ENCODE measurements around the gene TBC1D21. TPM values are rescaled to one million over a fixed set of nuclear protein-coding genes. Genes with fewer than 3 reads are reported as not detected.

TBC1D21 gene
- total and polyA plus RNA-seq, 2 of the 4 experiments (the other 2 are of a cell fraction), result not detected

GRCh38 chr15:73923488-73924164 is 50.3 kb downstream of the TBC1D21 start:
- Histone ChIP-seq H2BK20ac (ENCODE audit: low read depth, low read length) (peak overlapping the region; percentile 99), H3K18ac (ENCODE audit: low read depth, low read length) (peak overlapping the region; percentile 76), H3K79me1 (ENCODE audit: low read depth in 1 of 2, low read length in 2 of 2) (peaks cover 46 to 76% of the 10 kb centered on the region in 2 experiments), H4K5ac (ENCODE audit: low read depth, low read length) (peak overlapping the region; percentile 81), H3K14ac (replicated peaks; ENCODE audit: low read depth, low read length) (peak overlapping the region; percentile 82), H4K8ac (ENCODE audit: low read depth in 2 of 2, low read length in 2 of 2) (peak overlapping the region; percentile 96 to 98), H3K9me1 (ENCODE audit: insufficient read depth, low read length) (peaks cover 28% of the 10 kb centered on the region), H3K9me3 (ENCODE audit: control insufficient read depth, insufficient read depth, low read length) (no peaks in the 10 kb centered on the region), H3K4me3 (ENCODE audit: insufficient read depth, low read depth, low read length) (no peak overlapping the region), H2BK15ac (ENCODE audit: low read depth, low read length) (peak overlapping the region; percentile 98), H3K36me3 (ENCODE audit: control insufficient read depth, insufficient read depth, low read length) (peaks cover 4% of the 10 kb centered on the region), H3K9ac (ENCODE audit: low read depth, low read length) (peak overlapping the region; percentile 54), H2AFZ (replicated peaks; ENCODE audit: low read length, poor library complexity) (peak overlapping the region; percentile 83), H4K91ac (ENCODE audit: insufficient read depth, low read depth, low read length) (peak overlapping the region; percentile 100), H3K23ac (ENCODE audit: low read depth, low read length) (peak overlapping the region; percentile 94), H2BK120ac (ENCODE audit: low read depth, low read length) (peak overlapping the region; percentile 99), H3K27me3 (ENCODE audit: control insufficient read depth, insufficient read depth, low read length) (no peaks in the 10 kb centered on the region), H3K4me1 (ENCODE audit: control insufficient read depth, insufficient read depth, low read length) (peaks cover 47% of the 10 kb centered on the region), H3K4me2 (ENCODE audit: low read depth, low read length) (peak overlapping the region; percentile 30), H3K56ac (ENCODE audit: extremely low read depth, insufficient read depth, low read length) (peak overlapping the region; percentile 87), H4K20me1 (ENCODE audit: insufficient read depth, low read length) (peaks cover 6% of the 10 kb centered on the region), H2AK5ac (ENCODE audit: low read depth, low read length) (peak overlapping the region; percentile 99), H2AK9ac (replicated peaks; ENCODE audit: low read depth, low read length, poor library complexity) (peak overlapping the region; percentile 82), H3K4ac (ENCODE audit: low read depth, low read length) (peak overlapping the region; percentile 100), H2BK5ac (ENCODE audit: low read depth, low read length, poor library complexity, severe bottlenecking) (peak overlapping the region; percentile 93), H3K27ac (ENCODE audit: insufficient read depth, low read length) (peak overlapping the region; percentile 91)
- ChIA-PET CTCF (interaction anchor here (0.6 to 1.0 kb wide), 3 partner anchors 26 to 855 kb away, joined by 3 read pairs; no protein-coding TSS in a partner anchor), POLR2A (ENCODE audit: unreplicated experiment) (no interaction called here)
- dilution Hi-C loops (cut with HindIII; ENCODE audit: low sequenced_read_pairs, unreplicated experiment), result no loop called here
- in situ Hi-C loops (cut with MboI; ENCODE audit: low sequenced_read_pairs), result no loop called here
- BruUV-seq (replicated peaks), result no TSS peak
- DNase-seq (no peak), ATAC-seq (ENCODE audit: low read depth) (no peak)
- 0% methylated on average over 1 of the region's 6 CpGs; no CpG with 5 or more reads in 1 of the 2 experiments for WGBS, 2 experiments (ENCODE audit: extremely low coverage in 2 of 2, insufficient read length in 1 of 2)
- intact Hi-C loops (cut with micrococcal nuclease), result no loop called here
- no peak for TF ChIP-seq SMC3 (IDR thresholded peaks at IDR 0.05; ENCODE audit: low read depth, low read length)
- TF ChIP-seq RFX5 (IDR thresholded peaks at IDR 0.05; ENCODE audit: low read depth, low read length), result no peak
- no peak for TF ChIP-seq MAZ (IDR thresholded peaks at IDR 0.05; ENCODE audit: borderline replicate concordance, low read depth, low read length)
- TF ChIP-seq BHLHE40 (IDR thresholded peaks at IDR 0.05; ENCODE audit: low read depth, low read length), result no peak
- no peak for TF ChIP-seq USF2 (IDR thresholded peaks at IDR 0.05; ENCODE audit: low read depth, low read length)
- no peak for TF ChIP-seq CHD1 (IDR thresholded peaks at IDR 0.05; ENCODE audit: low read depth, low read length)
- no peak for TF ChIP-seq MAFK (IDR thresholded peaks at IDR 0.05; ENCODE audit: low read depth, low read length)
- TF ChIP-seq MXI1 (IDR thresholded peaks at IDR 0.05; ENCODE audit: borderline replicate concordance, low read depth, low read length), result no peak
- no peak for TF ChIP-seq POLR2A (IDR thresholded peaks at IDR 0.05; ENCODE audit: low read depth, low read length)
- no peak for TF ChIP-seq CTCF (conservative IDR thresholded peaks at IDR 0.05; ENCODE audit: low read depth, low read length)
- TF ChIP-seq ELK1 (IDR thresholded peaks at IDR 0.05; ENCODE audit: borderline replicate concordance, low read depth, low read length), result no peak
- no peak for TF ChIP-seq NFE2L2 (IDR thresholded peaks at IDR 0.05; ENCODE audit: low read depth, low read length)
- TF ChIP-seq RAD21 (IDR thresholded peaks at IDR 0.05; ENCODE audit: low read length), result no peak
- no peak for TF ChIP-seq RCOR1 (IDR thresholded peaks at IDR 0.05; ENCODE audit: insufficient replicate concordance, low read length)
- no peak for TF ChIP-seq CEBPB (IDR thresholded peaks at IDR 0.05; ENCODE audit: low read depth, low read length)

Data from IMR-90 (cell line).